AG09309 (cell line): ENCODE data around the gene ERV3-1.
"Not testable (repeated sequence)": the region's sequence is repeated elsewhere in the genome, so short reads cannot be mapped to it uniquely, and the experiment has no call there.

ENCODE experiments used
- DNase-seq: peaks from one replicate; pipeline ENCODE4 v3.0.0-alpha.2; 2010; ENCODE audit warnings: low read depth
- H3K4me3 ChIP-seq: 2 replicates; pipeline ENCODE4 v1.5.1; 2011; ENCODE audit warnings: mild to moderate bottlenecking, low read depth, low read length, moderate library complexity; ENCODE audit not compliant: control insufficient read depth
- CTCF ChIP-seq: IDR thresholded peaks from 2 replicates; pipeline ENCODE4 v1.5.1; 2011; ENCODE audit warnings: mild to moderate bottlenecking, low read depth, low read length, inconsistent platforms; ENCODE audit not compliant: insufficient read depth, control insufficient read depth; ENCODE audit errors: missing control alignments

Gene ERV3-1

GRCh38 chr7:65020978-65021377 is 14.5 kb upstream of the ERV3-1 start:
- not testable (repeated sequence) for DNase-seq, H3K4me3 ChIP-seq

DNA sequence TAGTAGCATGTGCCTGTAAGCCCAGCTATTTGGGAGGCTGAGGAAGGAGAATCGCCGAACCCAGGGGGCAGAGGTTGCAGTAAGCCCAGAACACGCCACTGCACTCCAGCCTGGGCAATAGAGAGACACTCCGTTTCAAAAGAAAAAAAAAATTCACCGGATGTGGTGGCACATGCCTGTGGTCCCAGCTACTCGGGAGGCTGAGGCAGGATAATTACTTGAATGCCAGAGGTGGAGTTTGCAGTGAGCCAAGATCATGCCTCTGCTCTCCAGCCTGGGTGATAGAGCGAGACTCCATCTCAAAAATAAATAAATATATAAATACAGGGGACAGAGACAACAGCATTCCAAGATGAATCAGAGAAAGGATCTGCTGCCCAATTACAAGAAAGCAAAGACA is 3.4 kb upstream of the ERV3-1 start:
- H3K4me3 ChIP-seq = not testable (repeated sequence)

GRCh38 chr7:65009394-65009793 is 2.9 kb upstream of the ERV3-1 start:
- not testable (repeated sequence) for DNase-seq, H3K4me3 ChIP-seq

More for the DNA sequence above, 3.4 kb upstream of the ERV3-1 start:
- not testable (repeated sequence) for DNase-seq

- DNase-seq, H3K4me3 ChIP-seq: not testable (repeated sequence)
Measured at GRCh38 chr7:65007036-65007435, 549 bp upstream of the ERV3-1 start.

- TF ChIP-seq CTCF = no peak
- no peak for DNase-seq
- H3K4me3 ChIP-seq = no peak overlapping the region
Measured at GRCh38 chr7:65004575-65004974, 1.9 kb downstream of the ERV3-1 start.

GRCh38 chr7:65002972-65003585 is 3.4 kb downstream of the ERV3-1 start:
- no peak for DNase-seq
- H3K4me3 ChIP-seq = no peak overlapping the region
- no peak for TF ChIP-seq CTCF

DNA sequence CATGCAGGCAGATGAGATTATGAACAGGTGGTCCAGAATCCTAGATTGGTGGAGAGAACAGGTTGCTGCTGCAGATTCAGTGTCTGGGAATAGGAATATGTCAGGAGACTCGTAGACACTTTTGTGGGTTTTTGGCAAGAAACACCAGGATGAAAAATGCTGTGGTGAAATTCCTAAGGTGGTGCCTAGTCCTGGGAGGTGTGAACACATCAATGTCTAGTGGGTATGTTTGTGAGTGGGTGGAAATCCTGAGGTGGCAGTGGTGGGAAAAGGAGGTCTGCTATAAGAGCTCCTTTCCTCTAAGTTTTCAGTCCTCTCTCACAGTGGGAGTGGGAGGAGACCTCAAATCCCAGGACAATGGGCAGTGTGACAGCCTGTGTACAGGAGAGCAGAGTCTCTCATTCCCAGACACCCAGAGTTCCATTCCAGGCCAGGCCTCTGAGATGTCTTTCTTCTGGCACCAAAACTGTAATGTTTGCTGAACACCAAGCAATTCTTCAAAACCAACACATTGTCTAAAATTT is 5.1 kb downstream of the ERV3-1 start:
- no peak for DNase-seq
- H3K4me3 ChIP-seq = no peak overlapping the region
- TF ChIP-seq CTCF = no peak

DNA sequence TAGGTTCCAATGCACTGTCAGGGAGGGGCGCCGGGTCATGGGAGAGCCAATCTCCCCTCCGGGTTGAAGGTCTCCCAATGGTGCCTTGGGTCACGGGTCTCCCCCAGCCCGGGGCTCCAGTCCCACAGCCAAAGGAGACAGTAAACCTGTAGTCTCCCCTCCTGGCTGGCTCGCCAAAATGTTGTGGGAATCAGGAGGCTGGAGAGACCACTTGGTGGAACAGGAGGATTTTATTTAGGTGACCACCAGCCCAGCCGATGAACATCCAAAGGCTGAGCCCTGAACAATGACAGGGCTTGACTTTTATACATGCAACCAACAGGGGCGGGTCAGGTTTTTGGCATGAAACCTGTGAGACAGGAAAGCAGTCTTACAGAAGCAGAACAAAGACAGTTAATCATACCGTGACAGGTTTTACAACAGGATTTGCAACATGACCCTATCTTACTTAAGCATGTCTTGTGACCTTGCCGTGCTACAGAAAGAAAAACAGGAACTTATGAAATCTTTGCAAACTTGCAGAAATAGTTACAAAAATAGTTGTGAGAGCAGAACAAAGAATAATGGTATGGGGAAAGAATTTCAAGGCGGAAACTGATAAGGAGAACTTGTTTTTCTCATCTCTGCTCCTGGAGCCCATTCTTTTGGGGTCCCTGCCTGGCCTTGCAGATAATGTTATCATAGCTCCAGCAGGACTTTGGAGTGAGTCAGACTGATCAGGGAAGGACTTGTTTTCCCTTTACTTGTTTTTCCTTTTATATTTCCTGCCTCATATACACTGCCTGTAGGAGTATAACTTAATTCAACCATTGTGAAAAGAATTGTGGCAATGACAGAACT is 7.1 kb downstream of the ERV3-1 start:
- TF ChIP-seq CTCF = no peak

GRCh38 chr7:64998865-64999164 is 7.7 kb downstream of the ERV3-1 start:
- DNase-seq = no peak
- no peak for TF ChIP-seq CTCF
- no peak overlapping the region for H3K4me3 ChIP-seq

More for the DNA sequence above, 7.1 kb downstream of the ERV3-1 start:
- peak; percentile 84 for DNase-seq
- H3K4me3 ChIP-seq = no peak overlapping the region
